IMR-90 (cell line): ENCODE measurements around the gene SPIC.

Source experiments
- BHLHE40 ChIP-seq: fragments of 150-350 bp; IDR thresholded peaks from 2 replicates; pipeline ENCODE4 v1.6.1; 2016; ENCODE audit warnings: mild to moderate bottlenecking, low read depth, low read length
- CHD1 ChIP-seq: IDR thresholded peaks from 2 replicates; pipeline ENCODE4 v1.6.1; 2012; ENCODE audit warnings: low read depth, low read length, improper control_type of control experiment
- CTCF ChIP-seq: conservative IDR thresholded peaks from 2 replicates; pipeline ENCODE4 v1.5.1; 2012; ENCODE audit warnings: mild to moderate bottlenecking, low read depth, low read length, improper control_type of control experiment
- FOS ChIP-seq: fragments of 150-350 bp; IDR thresholded peaks from 2 replicates; pipeline ENCODE4 v1.6.1; 2016; ENCODE audit warnings: low read depth, low read length
- MXI1 ChIP-seq: IDR thresholded peaks from 2 replicates; pipeline ENCODE4 v1.6.1; 2012; ENCODE audit warnings: low read depth, mild to moderate bottlenecking, low read length, moderate library complexity, borderline replicate concordance
- POLR2A ChIP-seq: IDR thresholded peaks from 2 replicates; pipeline ENCODE4 v1.6.1; 2012; ENCODE audit warnings: mild to moderate bottlenecking, low read depth, low read length
- RAD21 ChIP-seq: IDR thresholded peaks from 2 replicates; pipeline ENCODE4 v1.6.1; 2012; ENCODE audit warnings: low read length, improper control_type of control experiment
- RFX5 ChIP-seq: IDR thresholded peaks from 2 replicates; pipeline ENCODE4 v1.8.0; 2012; ENCODE audit warnings: low read depth, mild to moderate bottlenecking, low read length, moderate library complexity
- SMC3 ChIP-seq: fragments of 150-350 bp; IDR thresholded peaks from 2 replicates; pipeline ENCODE4 v1.6.1; 2016; ENCODE audit warnings: low read depth, mild to moderate bottlenecking, antibody characterized with exemption, low read length, moderate library complexity
- USF2 ChIP-seq: fragments of 150-350 bp; IDR thresholded peaks from 2 replicates; pipeline ENCODE4 v1.6.1; 2017; ENCODE audit warnings: mild to moderate bottlenecking, antibody characterized with exemption, low read length, low read depth

DNA sequence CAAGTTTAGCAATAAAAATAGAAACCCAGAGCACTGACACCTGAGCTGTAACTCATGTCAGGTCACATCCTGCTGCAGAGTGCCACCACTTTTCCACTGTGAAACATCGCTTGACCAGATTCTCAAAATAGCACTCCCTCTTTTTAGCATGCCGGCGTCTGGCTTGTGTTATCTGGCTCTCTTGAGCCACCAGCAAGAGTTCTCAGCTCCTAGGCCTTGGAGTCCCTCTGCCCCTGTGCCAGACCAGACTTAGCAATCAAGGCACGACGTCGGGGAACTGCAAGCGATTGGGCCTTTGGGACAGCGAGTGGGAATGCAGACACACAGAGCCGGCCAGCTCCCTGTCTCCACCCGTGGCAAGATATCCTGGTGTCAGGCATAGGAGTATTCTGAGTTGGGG, 52.5 kb downstream of the SPIC start:
- TF ChIP-seq CTCF (no peak), RAD21 (no peak), USF2 (no peak), CHD1 (no peak), BHLHE40 (no peak), SMC3 (no peak), MXI1 (no peak), POLR2A (no peak), FOS (no peak), RFX5 (no peak)
